ENCODE results near the gene ZNF552. TPM values are rescaled to one million over a fixed set of nuclear protein-coding genes. Genes with fewer than 3 reads are reported as not detected.
"Not testable (repeated sequence)": the region's sequence is repeated elsewhere in the genome, so short reads cannot be mapped to it uniquely, and the experiment has no call there.

Gene ZNF552
- total and polyA plus RNA-seq, 7 donors, result 2.4 to 15.0 (median 7.1) TPM

- H3K4me3 ChIP-seq, result no peak overlapping the region
- H3K27ac ChIP-seq, result no peak overlapping the region
- 67 to 83% methylated on average over 4 of the region's 4 CpGs for WGBS, 2 donors
- no peak for TF ChIP-seq EP300 (IDR thresholded peaks at IDR 0.05)
- TF ChIP-seq POLR2A (IDR thresholded peaks at IDR 0.05), result no peak
- no peak for TF ChIP-seq CTCF (IDR thresholded peaks at IDR 0.05)
- TF ChIP-seq POLR2AphosphoS5 (IDR thresholded peaks at IDR 0.05), result no peak
- no peak for DNase-seq
- H3K4me1 ChIP-seq, result peaks cover 0 to 22% (median 15%) of the 10 kb centered on the region in 4 donors
- intact Hi-C loops (cut with DNase I), result no loop called here
- peaks cover 0 to 7% (median 0%) of the 10 kb centered on the region in 4 donors for H3K36me3 ChIP-seq
- no peaks in the 10 kb centered on the region for H3K9me3 ChIP-seq
- no peaks in the 10 kb centered on the region for H3K27me3 ChIP-seq
Measured at GRCh38 chr19:57802269-57802668, 12.4 kb downstream of the ZNF552 start.

- intact Hi-C loops (cut with DNase I), result no loop called here
- DNase-seq, result no peak
- peaks cover 0 to 4% (median 3%) of the 10 kb centered on the region in 4 donors for H3K36me3 ChIP-seq
- no peak for TF ChIP-seq POLR2AphosphoS5 (IDR thresholded peaks at IDR 0.05)
- no peaks in the 10 kb centered on the region for H3K27me3 ChIP-seq
- H3K9me3 ChIP-seq, result no peaks in the 10 kb centered on the region
- H3K4me3 ChIP-seq, result no peak overlapping the region
- WGBS, 2 donors, result 77 to 93% methylated on average over 5 of the region's 5 CpGs
- no peak overlapping the region for H3K27ac ChIP-seq
- peaks cover 0 to 22% (median 15%) of the 10 kb centered on the region in 4 donors for H3K4me1 ChIP-seq
Measured at GRCh38 chr19:57800696-57801095, 14.0 kb downstream of the ZNF552 start.

- H3K4me3 ChIP-seq; H3K27me3 ChIP-seq; H3K9me3 ChIP-seq; intact Hi-C loops (cut with DNase I); DNase-seq; H3K4me1 ChIP-seq; H3K27ac ChIP-seq: not testable (repeated sequence)
- H3K36me3 ChIP-seq, result peaks cover 4 to 34% (median 10%) of the 10 kb centered on the region in 4 donors
- 91 to 97% methylated on average over 1 of the region's 1 CpG for WGBS, 2 donors
Measured at GRCh38 chr19:57796580-57796979, 18.1 kb downstream of the ZNF552 start.

- Histone ChIP-seq H3K4me3 (no peak overlapping the region), H3K27me3 (no peaks in the 10 kb centered on the region), H3K9me3 (peaks cover 6 to 12% (median 9%) of the 10 kb centered on the region in 4 donors), H3K4me1 (no peaks in the 10 kb centered on the region), H3K27ac (no peak overlapping the region), H3K36me3 (peaks cover 0 to 41% (median 9%) of the 10 kb centered on the region in 4 donors)
- 95 to 98% methylated on average over 4 of the region's 4 CpGs for WGBS, 2 donors
- DNase-seq, result no peak
- TF ChIP-seq CTCF (IDR thresholded peaks at IDR 0.05), result no peak
- no peak for TF ChIP-seq EP300 (IDR thresholded peaks at IDR 0.05)
- TF ChIP-seq POLR2AphosphoS5 (IDR thresholded peaks at IDR 0.05), result no peak
- no peak for TF ChIP-seq POLR2A (IDR thresholded peaks at IDR 0.05)
- intact Hi-C loops (cut with DNase I), result no loop called here
Measured at GRCh38 chr19:57789288-57789687, 25.4 kb downstream of the ZNF552 start.

- intact Hi-C loops (cut with DNase I), result no loop called here
- Histone ChIP-seq H3K36me3 (peaks cover 0 to 34% (median 9%) of the 10 kb centered on the region in 4 donors), H3K4me3 (no peak overlapping the region), H3K27ac (no peak overlapping the region), H3K27me3 (no peaks in the 10 kb centered on the region), H3K4me1 (no peaks in the 10 kb centered on the region), H3K9me3 (peaks cover 6 to 12% (median 9%) of the 10 kb centered on the region in 4 donors)
- DNase-seq, result no peak
- TF ChIP-seq CTCF (IDR thresholded peaks at IDR 0.05), result no peak
- no peak for TF ChIP-seq EP300 (IDR thresholded peaks at IDR 0.05)
- TF ChIP-seq POLR2AphosphoS5 (IDR thresholded peaks at IDR 0.05), result no peak
- no peak for TF ChIP-seq POLR2A (IDR thresholded peaks at IDR 0.05)
Measured at GRCh38 chr19:57788114-57788692, 26.5 kb downstream of the ZNF552 start.

GRCh38 chr19:57786906-57787305, 27.8 kb downstream of the ZNF552 start:
- no peak overlapping the region for H3K4me3 ChIP-seq
- no peaks in the 10 kb centered on the region for H3K27me3 ChIP-seq
- TF ChIP-seq EP300 (IDR thresholded peaks at IDR 0.05) (no peak), CTCF (IDR thresholded peaks at IDR 0.05) (no peak)
- DNase-seq, result no peak
- intact Hi-C loops (cut with DNase I), result no loop called here
- H3K9me3 ChIP-seq, result peaks cover 6 to 16% (median 9%) of the 10 kb centered on the region in 4 donors
- peaks cover 0 to 28% (median 8%) of the 10 kb centered on the region in 4 donors for H3K36me3 ChIP-seq
- no peak overlapping the region for H3K27ac ChIP-seq
- WGBS, 2 donors, result 95 to 97% methylated on average over 5 of the region's 5 CpGs
- no peaks in the 10 kb centered on the region for H3K4me1 ChIP-seq
